Measurements from ENCODE around the gene BMPER.

Gene BMPER

GRCh38 chr7:33917661-33918060 lies 12.3 kb downstream of the BMPER start:
- no peaks in the 10 kb centered on the region for H3K27me3 ChIP-seq (replicated peaks; ENCODE audit: control insufficient read depth, insufficient read depth, low read length)
- H3K36me3 ChIP-seq (ENCODE audit: control insufficient read depth, insufficient read depth, low read length): no peaks in the 10 kb centered on the region
- H3K4me3 ChIP-seq (replicated peaks; ENCODE audit: low read depth, low read length): no peak overlapping the region
- TF ChIP-seq, protein P1, sequence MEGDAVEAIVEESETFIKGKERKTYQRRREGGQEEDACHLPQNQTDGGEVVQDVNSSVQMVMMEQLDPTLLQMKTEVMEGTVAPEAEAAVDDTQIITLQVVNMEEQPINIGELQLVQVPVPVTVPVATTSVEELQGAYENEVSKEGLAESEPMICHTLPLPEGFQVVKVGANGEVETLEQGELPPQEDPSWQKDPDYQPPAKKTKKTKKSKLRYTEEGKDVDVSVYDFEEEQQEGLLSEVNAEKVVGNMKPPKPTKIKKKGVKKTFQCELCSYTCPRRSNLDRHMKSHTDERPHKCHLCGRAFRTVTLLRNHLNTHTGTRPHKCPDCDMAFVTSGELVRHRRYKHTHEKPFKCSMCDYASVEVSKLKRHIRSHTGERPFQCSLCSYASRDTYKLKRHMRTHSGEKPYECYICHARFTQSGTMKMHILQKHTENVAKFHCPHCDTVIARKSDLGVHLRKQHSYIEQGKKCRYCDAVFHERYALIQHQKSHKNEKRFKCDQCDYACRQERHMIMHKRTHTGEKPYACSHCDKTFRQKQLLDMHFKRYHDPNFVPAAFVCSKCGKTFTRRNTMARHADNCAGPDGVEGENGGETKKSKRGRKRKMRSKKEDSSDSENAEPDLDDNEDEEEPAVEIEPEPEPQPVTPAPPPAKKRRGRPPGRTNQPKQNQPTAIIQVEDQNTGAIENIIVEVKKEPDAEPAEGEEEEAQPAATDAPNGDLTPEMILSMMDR (IDR thresholded peaks at IDR 0.05; ENCODE audit: insufficient read depth, low read length, poor library complexity, severe bottlenecking): no peak
- no peak for DNase-seq (ENCODE audit: extremely low read depth, insufficient read length)

DNA sequence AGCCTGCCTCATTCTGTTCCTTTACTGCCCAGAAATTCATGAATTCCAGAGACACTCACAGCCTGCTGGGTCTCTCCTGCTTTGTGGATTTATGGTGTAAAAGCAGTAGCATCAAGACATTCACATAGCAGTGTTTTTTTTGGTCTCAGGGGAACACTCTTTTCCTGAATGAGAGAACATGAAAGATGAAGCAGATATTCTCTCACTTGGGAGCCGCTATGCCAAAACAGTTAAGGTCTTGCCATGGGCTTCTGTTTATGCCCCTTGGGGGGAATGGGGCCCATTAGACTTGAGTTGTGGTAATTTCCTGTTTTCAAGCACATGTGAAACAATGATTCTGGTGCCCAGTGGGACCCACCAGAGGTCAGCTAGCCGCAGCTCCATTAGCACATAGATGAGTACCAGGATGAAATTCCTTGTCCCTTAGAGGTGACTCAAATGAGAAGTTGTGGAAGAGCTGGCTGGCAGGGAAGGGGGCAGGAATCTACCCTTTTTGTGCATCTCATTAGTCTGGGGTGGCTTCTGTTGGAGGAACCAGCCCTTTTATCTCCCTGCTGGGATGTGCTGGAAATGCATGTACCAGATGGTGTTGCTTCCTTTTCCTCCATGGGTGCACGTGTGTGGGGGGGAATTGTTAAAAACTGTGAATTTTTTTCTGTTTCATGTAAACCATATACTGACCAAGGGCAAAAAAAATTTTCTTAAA lies 13.3 kb downstream of the BMPER start:
- no peak overlapping the region for H3K4me3 ChIP-seq (replicated peaks; ENCODE audit: low read depth, low read length)
- TF ChIP-seq, protein P1 (IDR thresholded peaks at IDR 0.05; ENCODE audit: insufficient read depth, low read length, poor library complexity, severe bottlenecking): no peak
- H3K36me3 ChIP-seq (ENCODE audit: control insufficient read depth, insufficient read depth, low read length): no peaks in the 10 kb centered on the region
- no peaks in the 10 kb centered on the region for H3K27me3 ChIP-seq (replicated peaks; ENCODE audit: control insufficient read depth, insufficient read depth, low read length)
- no peak for DNase-seq (ENCODE audit: extremely low read depth, insufficient read length)

DNA sequence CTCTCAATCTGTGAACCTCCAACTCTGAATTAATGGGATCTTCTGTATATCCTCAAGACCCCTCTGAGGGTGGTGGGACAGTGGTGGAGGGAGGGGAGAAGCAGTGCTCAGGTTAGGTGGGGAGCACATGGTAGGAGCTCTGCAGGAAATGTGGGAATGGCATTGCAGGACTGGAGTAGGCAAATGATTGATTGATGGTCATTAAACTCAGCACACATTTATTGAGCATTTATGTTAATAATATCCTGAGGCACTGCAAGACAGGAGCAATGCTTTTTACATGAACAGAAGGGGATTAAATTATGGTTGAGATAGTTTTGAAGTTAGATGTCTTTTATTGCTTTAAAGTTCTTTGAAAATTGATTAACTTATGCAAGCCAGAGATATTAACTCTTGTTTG lies 14.1 kb downstream of the BMPER start:
- H3K27me3 ChIP-seq (replicated peaks; ENCODE audit: control insufficient read depth, insufficient read depth, low read length): no peaks in the 10 kb centered on the region
- no peak overlapping the region for H3K4me3 ChIP-seq (replicated peaks; ENCODE audit: low read depth, low read length)
- DNase-seq (ENCODE audit: extremely low read depth, insufficient read length): no peak
- TF ChIP-seq, protein P1 (IDR thresholded peaks at IDR 0.05; ENCODE audit: insufficient read depth, low read length, poor library complexity, severe bottlenecking): no peak
- no peaks in the 10 kb centered on the region for H3K36me3 ChIP-seq (ENCODE audit: control insufficient read depth, insufficient read depth, low read length)

- TF ChIP-seq, protein P1 (IDR thresholded peaks at IDR 0.05; ENCODE audit: insufficient read depth, low read length, poor library complexity, severe bottlenecking): no peak
- Histone ChIP-seq H3K4me3 (replicated peaks; ENCODE audit: low read depth, low read length) (no peak overlapping the region), H3K27me3 (replicated peaks; ENCODE audit: control insufficient read depth, insufficient read depth, low read length) (no peaks in the 10 kb centered on the region), H3K36me3 (ENCODE audit: control insufficient read depth, insufficient read depth, low read length) (no peaks in the 10 kb centered on the region)
- DNase-seq (ENCODE audit: extremely low read depth, insufficient read length): no peak
Observed at GRCh38 chr7:33921216-33921938, 16.0 kb downstream of the BMPER start.

- no peaks in the 10 kb centered on the region for H3K36me3 ChIP-seq (ENCODE audit: control insufficient read depth, insufficient read depth, low read length)
- no peaks in the 10 kb centered on the region for H3K27me3 ChIP-seq (replicated peaks; ENCODE audit: control insufficient read depth, insufficient read depth, low read length)
- H3K4me3 ChIP-seq (replicated peaks; ENCODE audit: low read depth, low read length): no peak overlapping the region
- TF ChIP-seq, protein P1 (IDR thresholded peaks at IDR 0.05; ENCODE audit: insufficient read depth, low read length, poor library complexity, severe bottlenecking): no peak
- DNase-seq (ENCODE audit: extremely low read depth, insufficient read length): no peak
Observed at GRCh38 chr7:33922820-33923219, 17.5 kb downstream of the BMPER start.
